ENCODE measurements around the gene KIF14.

DNA sequence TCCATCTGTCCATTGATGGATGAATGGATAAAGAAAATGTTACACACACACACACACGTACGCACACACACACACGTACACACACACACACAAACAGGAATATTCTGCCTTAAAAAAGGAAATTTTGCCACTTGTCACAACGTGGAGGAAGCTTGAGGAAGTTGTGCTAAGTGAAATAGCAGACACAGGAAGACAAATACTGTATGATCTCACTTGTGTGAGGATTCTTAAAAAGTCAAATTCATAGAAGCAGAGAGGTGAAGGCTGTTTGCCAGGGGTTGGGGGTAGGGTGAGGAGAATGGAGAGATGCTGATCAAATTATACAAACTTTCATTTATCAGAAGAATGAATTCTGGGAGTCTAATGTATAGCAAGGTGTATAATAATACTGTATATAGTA lies 73.2 kb downstream of the KIF14 start:
- no peak for TF ChIP-seq EZH2 (IDR thresholded peaks at IDR 0.05; ENCODE audit: insufficient read depth, poor library complexity, severe bottlenecking)
- no peak for TF ChIP-seq EZH2phosphoT487 (IDR thresholded peaks at IDR 0.05; ENCODE audit: insufficient read depth, low read depth)

Data from GM23248 (cell line).